ENCODE results near the gene TMEM259. TPM values are rescaled to one million over a fixed set of nuclear protein-coding genes. Genes with fewer than 3 reads are reported as not detected.

The TMEM259 gene
- total RNA-seq, 3 donors from 2014 or later = 112 to 156 (median 153) TPM

DNA sequence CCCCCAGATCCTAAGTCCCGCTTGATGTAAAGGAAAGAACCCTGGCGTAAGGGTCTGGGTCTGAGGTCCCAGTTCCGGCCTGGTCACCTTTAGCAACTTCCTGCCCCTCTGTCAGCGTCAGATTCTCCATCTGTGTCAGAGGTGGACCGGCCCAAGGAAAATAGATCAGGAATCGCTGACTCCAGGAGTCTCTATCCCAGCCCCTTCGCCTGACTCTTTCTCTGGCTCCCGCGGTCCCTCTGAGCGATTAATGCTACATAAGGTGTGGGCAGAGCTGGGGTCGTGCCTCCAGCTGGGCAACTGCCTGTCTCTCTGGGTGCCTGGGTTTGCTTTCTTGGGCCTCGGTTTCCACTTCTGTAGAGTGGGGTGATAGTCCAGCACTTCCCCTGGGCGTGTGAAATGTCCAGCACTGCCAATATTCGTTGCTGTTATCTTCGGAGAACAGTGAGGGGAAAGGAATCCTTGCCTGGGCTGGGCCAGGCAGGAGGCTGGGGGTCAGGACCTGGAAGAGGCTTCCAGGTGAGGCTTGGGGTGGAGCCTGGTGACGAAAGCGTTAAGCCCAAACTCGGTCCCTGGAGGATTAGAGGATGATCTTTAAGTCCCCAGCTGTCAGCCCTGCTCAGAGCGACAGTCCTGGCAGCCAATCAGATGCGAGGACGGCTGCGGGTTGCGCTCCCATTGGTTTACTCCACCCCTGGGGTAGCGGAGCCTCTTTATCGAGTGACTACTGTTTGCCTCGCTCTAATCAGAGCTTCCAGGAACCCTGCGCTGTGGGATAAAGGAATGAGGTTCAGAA is 19.8 kb upstream of the TMEM259 start:
- Histone ChIP-seq H3K27me3 (no peaks in the 10 kb centered on the region), H3K27ac (peak overlapping the region; percentile 36 to 61), H3K4me3 (peak overlapping the region; percentile 44 to 63 (median 62)), H3K36me3 (no peaks in the 10 kb centered on the region), H3K9me3 (no peaks in the 10 kb centered on the region), H3K4me1 (peaks cover 0 to 13% of the 10 kb centered on the region in 2 donors)
- TF ChIP-seq, protein P1, sequence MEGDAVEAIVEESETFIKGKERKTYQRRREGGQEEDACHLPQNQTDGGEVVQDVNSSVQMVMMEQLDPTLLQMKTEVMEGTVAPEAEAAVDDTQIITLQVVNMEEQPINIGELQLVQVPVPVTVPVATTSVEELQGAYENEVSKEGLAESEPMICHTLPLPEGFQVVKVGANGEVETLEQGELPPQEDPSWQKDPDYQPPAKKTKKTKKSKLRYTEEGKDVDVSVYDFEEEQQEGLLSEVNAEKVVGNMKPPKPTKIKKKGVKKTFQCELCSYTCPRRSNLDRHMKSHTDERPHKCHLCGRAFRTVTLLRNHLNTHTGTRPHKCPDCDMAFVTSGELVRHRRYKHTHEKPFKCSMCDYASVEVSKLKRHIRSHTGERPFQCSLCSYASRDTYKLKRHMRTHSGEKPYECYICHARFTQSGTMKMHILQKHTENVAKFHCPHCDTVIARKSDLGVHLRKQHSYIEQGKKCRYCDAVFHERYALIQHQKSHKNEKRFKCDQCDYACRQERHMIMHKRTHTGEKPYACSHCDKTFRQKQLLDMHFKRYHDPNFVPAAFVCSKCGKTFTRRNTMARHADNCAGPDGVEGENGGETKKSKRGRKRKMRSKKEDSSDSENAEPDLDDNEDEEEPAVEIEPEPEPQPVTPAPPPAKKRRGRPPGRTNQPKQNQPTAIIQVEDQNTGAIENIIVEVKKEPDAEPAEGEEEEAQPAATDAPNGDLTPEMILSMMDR (IDR thresholded peaks at IDR 0.05) = no peak
- TF ChIP-seq POLR2AphosphoS5 (IDR thresholded peaks at IDR 0.05) (no peak), POLR2A (IDR thresholded peaks at IDR 0.05) (no peak)
- DNase-seq (ENCODE audit: low spot score in 2 of 2) = peak; percentile 87 to 89
- intact Hi-C loops (cut with DNase I; ENCODE audit: low total_unique reads) = no loop called here

DNA sequence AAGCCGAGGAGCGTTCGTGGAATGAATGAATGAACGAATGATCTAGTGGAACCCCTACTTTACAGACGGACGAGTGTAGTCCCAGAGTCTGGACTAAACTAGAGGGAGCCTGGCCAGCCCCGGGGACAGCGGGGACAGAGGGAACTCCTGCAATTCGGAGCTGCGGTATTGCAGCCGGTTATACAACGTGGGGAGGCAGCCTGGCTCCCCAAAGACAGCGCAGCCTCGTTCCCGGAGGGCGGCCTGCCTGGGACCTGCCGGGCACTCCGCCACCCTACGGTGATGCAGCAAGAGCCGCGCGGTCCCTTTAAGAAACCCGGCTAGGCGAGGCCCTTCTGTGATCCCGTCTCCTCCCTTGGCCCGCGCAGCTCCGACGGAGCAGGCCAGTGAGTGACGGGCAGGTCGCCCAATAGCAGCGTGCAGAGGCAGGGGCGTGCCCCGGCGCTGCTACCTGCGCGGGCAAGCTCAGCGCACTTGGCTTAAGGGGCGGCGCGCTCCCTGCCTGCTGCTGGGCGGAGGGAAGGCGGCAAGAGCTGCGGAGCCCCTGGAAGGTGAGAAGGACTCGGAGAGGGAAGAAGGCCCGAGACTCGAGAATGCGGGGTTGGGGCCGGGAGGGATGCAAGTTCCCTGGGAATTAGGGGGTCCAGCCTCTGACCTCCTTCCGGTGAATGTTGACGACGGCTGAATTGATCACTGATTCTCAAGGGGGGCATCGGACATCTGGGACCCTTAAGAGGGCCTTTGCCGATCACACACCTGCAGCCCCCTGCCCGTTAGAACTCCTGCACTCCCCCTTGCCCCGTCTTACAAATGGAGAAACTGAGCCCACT is 18.9 kb upstream of the TMEM259 start, which contains the start of gene ABCA7:
Gene ABCA7, plus strand, starts transcription at position 462 of the 830 bp plus-strand sequence. CDS start 1,255 bp downstream, outside the sequence.
- peak; percentile 62 to 80 (median 72) for TF ChIP-seq POLR2AphosphoS5 (IDR thresholded peaks at IDR 0.05)
- TF ChIP-seq, protein P1 (IDR thresholded peaks at IDR 0.05) = no peak
- no peak for TF ChIP-seq POLR2A (IDR thresholded peaks at IDR 0.05)
- Histone ChIP-seq H3K27me3 (no peaks in the 10 kb centered on the region), H3K9me3 (no peaks in the 10 kb centered on the region), H3K27ac (peak within 1 kb of the TSS in 1 of 2 donors; percentile 59), H3K4me1 (peaks cover 0 to 13% of the 10 kb centered on the region in 2 donors), H3K36me3 (no peaks in the 10 kb centered on the region), H3K4me3 (peak within 1 kb of the TSS; percentile 44 to 63 (median 62))
- DNase-seq (ENCODE audit: low spot score in 2 of 2) = peak; percentile 98 to 99
- intact Hi-C loops (cut with DNase I; ENCODE audit: low total_unique reads) = no loop called here

DNA sequence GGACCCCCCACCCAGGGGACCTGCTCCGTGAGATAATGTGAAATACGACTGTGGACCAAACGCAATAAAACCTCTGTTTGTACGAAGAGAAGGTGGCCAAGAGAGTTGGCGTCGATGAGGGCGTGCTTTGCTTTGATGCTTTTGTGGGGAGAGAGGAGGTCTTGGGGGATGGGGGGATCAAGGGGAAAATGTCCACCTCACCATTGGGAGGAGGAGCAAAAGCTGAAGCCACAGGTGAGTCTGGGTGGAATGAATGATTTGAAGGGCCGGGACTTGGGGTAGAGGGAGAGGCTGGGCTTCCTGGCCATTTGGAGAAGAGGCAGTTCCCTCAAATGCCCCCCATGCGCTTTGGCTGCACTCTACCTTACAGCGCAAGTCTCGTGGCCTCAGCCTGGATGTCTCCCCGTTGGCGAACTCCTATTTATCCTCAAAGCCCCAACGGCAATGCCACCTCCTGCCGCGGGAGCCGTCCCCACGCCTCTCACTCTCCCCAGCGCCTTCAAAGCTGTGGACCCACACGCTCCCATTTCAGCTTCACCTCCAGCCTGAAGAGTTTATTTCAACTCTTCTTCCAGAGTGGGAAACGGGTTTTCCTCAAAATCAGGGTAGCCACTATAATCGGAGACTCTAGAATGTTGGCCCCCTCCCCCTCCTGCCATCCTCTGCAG is 18.2 kb upstream of the TMEM259 start:
- peak overlapping the region in 1 of 2 donors; percentile 59 for H3K27ac ChIP-seq
- peaks cover 0 to 13% of the 10 kb centered on the region in 2 donors for H3K4me1 ChIP-seq
- H3K36me3 ChIP-seq = no peaks in the 10 kb centered on the region
- intact Hi-C loops (cut with DNase I; ENCODE audit: low total_unique reads) = no loop called here
- TF ChIP-seq POLR2AphosphoS5 (IDR thresholded peaks at IDR 0.05) (no peak), POLR2A (IDR thresholded peaks at IDR 0.05) (no peak)
- TF ChIP-seq, protein P1 (IDR thresholded peaks at IDR 0.05) = no peak
- H3K9me3 ChIP-seq = no peaks in the 10 kb centered on the region
- DNase-seq (ENCODE audit: low spot score in 2 of 2) = no peak
- no peaks in the 10 kb centered on the region for H3K27me3 ChIP-seq
- peak overlapping the region in 2 of 3 donors; percentile 62 to 63 for H3K4me3 ChIP-seq

DNA sequence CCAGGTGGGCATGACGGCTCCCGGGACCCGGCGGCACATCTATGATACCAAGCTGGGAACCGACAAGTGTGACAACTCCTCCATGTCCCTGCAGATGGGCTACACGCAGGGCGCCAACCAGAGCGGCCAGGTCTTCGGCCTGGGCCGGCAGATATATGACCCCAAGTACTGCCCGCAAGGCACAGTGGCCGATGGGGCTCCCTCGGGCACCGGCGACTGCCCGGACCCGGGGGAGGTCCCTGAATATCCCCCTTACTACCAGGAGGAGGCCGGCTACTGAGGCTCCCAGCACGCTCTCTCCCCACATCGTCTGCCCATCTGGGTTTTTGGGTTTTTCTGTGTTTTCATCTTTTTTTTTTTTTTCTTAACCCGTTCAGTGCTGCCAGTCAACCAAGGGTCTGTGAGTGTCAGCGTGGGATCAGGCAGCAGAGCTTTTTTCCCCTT is 16.7 kb upstream of the TMEM259 start:
- Histone ChIP-seq H3K36me3 (no peaks in the 10 kb centered on the region), H3K9me3 (no peaks in the 10 kb centered on the region), H3K4me3 (no peak overlapping the region), H3K4me1 (peaks cover 0 to 13% of the 10 kb centered on the region in 2 donors), H3K27ac (peak overlapping the region; percentile 59 to 76), H3K27me3 (no peaks in the 10 kb centered on the region)
- TF ChIP-seq, protein P1 (IDR thresholded peaks at IDR 0.05) = no peak
- TF ChIP-seq POLR2A (IDR thresholded peaks at IDR 0.05) = no peak
- no peak for TF ChIP-seq POLR2AphosphoS5 (IDR thresholded peaks at IDR 0.05)
- intact Hi-C loops (cut with DNase I; ENCODE audit: low total_unique reads) = no loop called here
- no peak for DNase-seq (ENCODE audit: low spot score in 2 of 2)
